Osteoblast (primary cell): Measurements from ENCODE around the gene VMAC. TPM values are rescaled to one million over a fixed set of nuclear protein-coding genes. Genes with fewer than 3 reads are reported as not detected.
A peak's percentile ranks its signal among the peaks of the same experiment; 100 is the strongest.
"Not testable (repeated sequence)": the region's sequence is repeated elsewhere in the genome, so short reads cannot be mapped to it uniquely, and the experiment has no call there.

Experiments
- DNase-seq: peaks from one replicate; pipeline ENCODE4 v3.0.0; 2011; ENCODE audit warnings: low spot score, mixed read lengths; ENCODE audit not compliant: insufficient read length; ENCODE audit errors: missing footprints
- H2AFZ ChIP-seq: 2 replicates; pipeline ENCODE4 v1.6.0; 2011; ENCODE audit warnings: mild to moderate bottlenecking, low read length
- H3K27ac ChIP-seq: 2 replicates; pipeline ENCODE4 v1.5.1; 2011; ENCODE audit warnings: mild to moderate bottlenecking, low read depth, low read length, moderate library complexity
- H3K27me3 ChIP-seq: 2 replicates; pipeline ENCODE4 v1.6.0; 2012; ENCODE audit warnings: mild to moderate bottlenecking, control low read depth, inconsistent platforms, low read length, moderate library complexity; ENCODE audit not compliant: insufficient read depth
- H3K36me3 ChIP-seq: 2 replicates; pipeline ENCODE4 v1.5.1; 2011; ENCODE audit warnings: mild to moderate bottlenecking, low read length, control low read depth, moderate library complexity; ENCODE audit not compliant: insufficient read depth
- H3K4me1 ChIP-seq: 2 replicates; pipeline ENCODE4 v1.5.1; 2011; ENCODE audit warnings: mild to moderate bottlenecking, low read length, control low read depth, moderate library complexity; ENCODE audit not compliant: insufficient read depth
- H3K4me2 ChIP-seq: 2 replicates; pipeline ENCODE4 v1.6.0; 2011; ENCODE audit warnings: mild to moderate bottlenecking, low read length; ENCODE audit not compliant: insufficient read depth
- H3K4me3 ChIP-seq: fragments of 200-600 bp; sonication (generic); 3 replicates; pipeline ENCODE4 v1.5.1; 2012; ENCODE audit warnings: mild to moderate bottlenecking, low read length, inconsistent platforms; ENCODE audit not compliant: insufficient read depth
- H3K79me2 ChIP-seq: 2 replicates; pipeline ENCODE4 v1.6.0; 2012; ENCODE audit warnings: mild to moderate bottlenecking, low read length, control low read depth, inconsistent platforms; ENCODE audit not compliant: insufficient read depth
- H3K9me3 ChIP-seq: 2 replicates; pipeline ENCODE4 v1.5.1; 2011; ENCODE audit warnings: low read depth, low read length, control low read depth
- H4K20me1 ChIP-seq: 2 replicates; pipeline ENCODE4 v1.6.0; 2012; ENCODE audit warnings: mild to moderate bottlenecking, low read length, control low read depth; ENCODE audit not compliant: insufficient read depth
- CTCF ChIP-seq: IDR thresholded peaks from 2 replicates; pipeline ENCODE4 v1.5.1; 2011; ENCODE audit warnings: mild to moderate bottlenecking, low read depth, low read length, moderate library complexity; ENCODE audit errors: extremely low read depth
- total RNA-seq: library from RNA; depleted of rRNA; stranded (reverse); fragments of >200 nt; gene quantifications from 2 replicates; pipeline ENCODE4 v1.2.3, GENCODE V29; 2012

The VMAC gene
- total RNA-seq, 1 donor, result 12.3 TPM

- no peak overlapping the region for H3K27ac ChIP-seq
- no peaks in the 10 kb centered on the region for H3K4me1 ChIP-seq
- no peak overlapping the region for H3K4me3 ChIP-seq
- H3K79me2 ChIP-seq, result no peaks in the 10 kb centered on the region
- H2AFZ ChIP-seq, result no peak overlapping the region
- no peaks in the 10 kb centered on the region for H3K36me3 ChIP-seq
- peaks cover 3% of the 10 kb centered on the region for H3K27me3 ChIP-seq
- H3K4me2 ChIP-seq, result no peak overlapping the region
- H3K9me3 ChIP-seq, result no peaks in the 10 kb centered on the region
- no peak for TF ChIP-seq CTCF
- no peaks in the 10 kb centered on the region for H4K20me1 ChIP-seq
- peak; percentile 39 for DNase-seq
These were observed 37.2 kb upstream of the VMAC start for GRCh38 chr19:5867201-5868136.

GRCh38 chr19:5870986-5871394 is 33.7 kb upstream of the VMAC start:
- Histone ChIP-seq H3K4me1 (no peaks in the 10 kb centered on the region), H2AFZ (no peak overlapping the region), H4K20me1 (no peaks in the 10 kb centered on the region), H3K27me3 (peaks cover 3% of the 10 kb centered on the region), H3K4me2 (no peak overlapping the region), H3K36me3 (no peaks in the 10 kb centered on the region), H3K9me3 (no peaks in the 10 kb centered on the region), H3K27ac (no peak overlapping the region), H3K4me3 (no peak overlapping the region), H3K79me2 (no peaks in the 10 kb centered on the region)
- TF ChIP-seq CTCF, result no peak
- peak; percentile 1 for DNase-seq

- Histone ChIP-seq H3K9me3 (no peaks in the 10 kb centered on the region), H3K27me3 (peaks cover 3% of the 10 kb centered on the region), H4K20me1 (no peaks in the 10 kb centered on the region), H3K4me3 (no peak overlapping the region), H2AFZ (no peak overlapping the region), H3K36me3 (no peaks in the 10 kb centered on the region), H3K79me2 (no peaks in the 10 kb centered on the region), H3K4me2 (no peak overlapping the region), H3K4me1 (no peaks in the 10 kb centered on the region), H3K27ac (no peak overlapping the region)
- peak; percentile 42 for DNase-seq
- TF ChIP-seq CTCF, result no peak
These were observed 31.0 kb upstream of the VMAC start for GRCh38 chr19:5873617-5874199.

- not testable (repeated sequence) for H2AFZ ChIP-seq, H3K27me3 ChIP-seq, H3K79me2 ChIP-seq, H3K9me3 ChIP-seq, H3K36me3 ChIP-seq, H3K27ac ChIP-seq, H3K4me2 ChIP-seq, H3K4me3 ChIP-seq, H3K4me1 ChIP-seq, H4K20me1 ChIP-seq
- DNase-seq, result peak; percentile 94
These were observed 30.2 kb upstream of the VMAC start for GRCh38 chr19:5874496-5874895.
